NCI-H2196 treated with DMSO at 0.1 percent for 48 hours (cell line): ENCODE results near the gene DSTN.

Experiments used
- DNase-seq: peaks from one replicate; lab custom pipeline; 2025; ENCODE audit not compliant: unreplicated experiment; lab: John Stamatoyannopoulos, UW

Gene DSTN

GRCh38 chr20:17622851-17623508 lies 53.1 kb downstream of the DSTN start:
- no peak for DNase-seq

GRCh38 chr20:17624070-17624469 lies 54.2 kb downstream of the DSTN start:
- no peak for DNase-seq

DNA sequence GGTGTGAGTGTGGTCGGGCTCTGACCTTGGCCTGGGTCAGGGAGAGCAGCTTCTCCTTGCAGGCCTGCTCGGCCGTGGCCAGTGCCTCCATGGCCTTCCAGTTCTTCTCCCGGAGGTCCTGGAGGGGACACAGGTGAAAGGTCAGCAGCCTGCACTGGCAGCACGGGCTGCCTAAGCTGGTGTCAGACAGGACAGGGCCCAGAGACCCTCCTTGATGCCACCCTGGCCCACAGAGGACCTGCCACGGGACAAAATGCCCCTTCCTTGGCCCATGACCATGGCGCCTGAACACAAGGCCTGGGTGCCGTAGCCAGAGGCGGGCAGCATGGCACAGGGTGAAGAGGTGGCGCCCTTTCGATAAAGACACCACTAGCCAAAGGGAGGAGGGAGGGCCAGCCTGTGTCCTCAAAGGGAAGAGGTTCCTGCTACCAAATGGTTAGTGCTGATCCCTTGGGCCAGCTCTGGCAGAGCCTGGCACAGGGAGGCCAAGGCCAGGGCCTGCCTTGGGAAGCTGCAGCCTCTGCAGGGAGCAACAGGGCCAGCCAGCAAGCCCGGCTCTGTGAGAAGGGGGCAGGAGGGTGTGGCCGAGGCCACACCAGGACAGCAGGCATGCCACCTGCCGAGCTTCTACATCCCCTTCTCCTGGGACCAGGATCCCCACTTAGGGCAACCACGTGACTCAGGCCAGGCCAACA lies 54.8 kb downstream of the DSTN start:
- DNase-seq, result no peak

DNA sequence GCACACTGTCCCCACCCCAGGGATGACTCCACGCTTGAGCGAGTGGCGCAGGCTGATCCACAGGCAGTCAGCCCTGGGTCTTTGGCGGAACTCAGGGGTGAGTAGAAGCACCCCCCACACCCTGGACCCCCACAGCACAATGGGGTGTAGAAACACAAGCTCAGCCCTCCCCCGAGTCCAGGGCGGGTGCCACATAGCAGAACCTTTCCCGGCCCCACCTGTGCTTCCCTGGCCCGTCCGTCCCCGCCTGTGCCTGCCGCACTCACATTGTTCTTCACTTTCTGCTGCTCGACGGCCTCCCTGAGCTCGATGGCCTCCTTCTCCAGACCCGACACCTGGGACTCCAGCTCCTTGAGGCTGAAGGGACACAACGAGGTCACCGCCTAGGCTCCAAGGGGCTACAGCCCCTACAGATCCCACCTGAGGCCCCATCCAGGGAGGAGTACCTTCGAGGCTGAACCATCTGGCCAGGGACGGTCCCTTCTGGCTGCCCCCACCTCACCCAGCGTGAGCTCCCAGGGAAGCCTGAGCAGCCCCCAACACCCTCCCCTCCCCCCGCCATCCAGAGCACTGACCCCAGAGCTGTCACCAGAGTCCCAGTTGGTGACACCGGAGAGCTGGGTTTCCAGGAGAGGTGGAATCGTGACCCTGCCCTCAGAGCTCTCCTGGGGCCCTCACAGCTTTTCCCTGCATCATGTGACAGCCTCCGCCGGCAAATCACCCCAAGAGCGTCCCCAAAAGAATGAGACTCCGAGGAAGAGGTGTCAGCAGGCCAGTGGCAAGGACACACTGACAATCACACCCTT lies 55.6 kb downstream of the DSTN start:
- DNase-seq, result no peak

DNA sequence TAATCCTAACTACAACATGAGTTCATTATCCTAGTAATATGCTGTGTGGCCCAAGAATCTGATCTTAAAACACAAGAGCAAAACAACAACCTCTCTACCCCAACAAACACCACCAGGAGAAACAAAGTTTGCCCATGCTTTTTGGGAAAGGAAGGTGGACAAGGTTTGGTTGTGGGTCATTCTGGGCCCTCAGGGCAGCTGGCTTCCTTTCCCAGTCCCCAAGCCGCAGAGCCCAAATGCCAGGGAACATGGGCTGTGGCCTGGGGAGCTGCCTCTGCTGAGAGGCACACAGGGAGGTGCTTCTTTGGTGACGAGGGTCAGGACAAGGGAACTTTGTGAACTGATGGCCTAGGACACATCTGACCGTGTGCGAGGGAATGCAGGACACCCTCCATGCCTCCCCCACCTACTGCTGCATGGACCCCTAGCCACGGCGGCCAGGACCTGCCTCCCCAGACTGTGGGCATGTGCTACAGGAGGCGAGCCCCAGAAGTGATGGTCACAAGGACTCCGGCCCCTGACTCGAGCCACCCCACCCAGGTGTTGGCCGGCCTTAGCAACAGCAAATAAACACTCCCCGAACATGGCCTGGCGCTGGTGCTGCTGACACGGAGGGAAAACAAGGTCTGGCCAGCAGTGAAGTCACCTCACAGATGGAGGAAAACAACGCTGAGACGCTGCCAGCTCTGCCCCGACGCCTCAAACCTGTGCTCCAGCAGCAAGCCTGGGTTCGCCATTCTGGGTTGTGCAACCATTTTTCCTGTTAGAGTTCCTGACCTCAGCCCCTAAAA lies 56.5 kb downstream of the DSTN start:
- no peak for DNase-seq

DNA sequence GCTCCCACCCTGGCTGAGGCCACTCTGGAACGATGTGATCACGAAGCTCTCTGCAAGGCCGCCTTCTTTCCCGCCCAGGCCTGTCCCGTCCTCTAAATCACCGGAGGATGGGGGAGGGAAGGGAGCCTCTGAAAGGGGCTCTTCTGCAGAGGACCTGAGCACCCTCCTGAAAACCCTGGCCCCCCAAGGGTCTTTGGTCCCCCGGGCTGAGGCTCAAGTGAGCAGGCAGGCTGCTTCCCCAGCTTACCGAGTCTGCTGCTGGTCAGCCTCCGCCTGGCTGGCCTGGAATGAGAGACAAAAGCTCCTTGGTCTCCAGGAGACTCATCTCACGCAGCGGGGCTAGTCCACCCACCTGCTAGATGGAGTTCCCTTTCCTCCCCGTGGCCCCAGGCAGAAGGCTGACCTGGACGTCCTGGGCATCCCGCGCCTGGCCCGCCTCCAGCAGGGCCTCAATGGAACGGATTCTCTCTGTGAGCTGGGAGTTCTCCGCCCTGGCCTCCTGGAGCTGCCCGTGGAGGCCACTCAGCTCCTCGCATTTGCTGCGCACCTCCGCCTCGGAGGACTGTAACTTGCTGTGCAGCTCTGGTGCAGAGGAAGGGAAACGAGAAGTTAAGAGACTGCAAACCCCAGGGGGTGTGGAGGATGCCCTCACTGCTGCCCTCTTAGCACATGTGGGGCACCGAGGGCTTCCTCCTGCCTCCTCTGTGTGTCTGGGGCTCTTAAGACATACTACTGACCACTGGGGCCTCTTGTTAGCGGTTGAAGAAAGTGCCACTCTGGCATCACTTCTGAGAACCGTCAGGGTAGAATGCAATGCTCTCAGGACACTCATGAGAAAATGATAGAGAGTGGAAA lies 57.5 kb downstream of the DSTN start:
- DNase-seq, result no peak

GRCh38 chr20:17628101-17628841 lies 58.4 kb downstream of the DSTN start:
- no peak for DNase-seq

DNA sequence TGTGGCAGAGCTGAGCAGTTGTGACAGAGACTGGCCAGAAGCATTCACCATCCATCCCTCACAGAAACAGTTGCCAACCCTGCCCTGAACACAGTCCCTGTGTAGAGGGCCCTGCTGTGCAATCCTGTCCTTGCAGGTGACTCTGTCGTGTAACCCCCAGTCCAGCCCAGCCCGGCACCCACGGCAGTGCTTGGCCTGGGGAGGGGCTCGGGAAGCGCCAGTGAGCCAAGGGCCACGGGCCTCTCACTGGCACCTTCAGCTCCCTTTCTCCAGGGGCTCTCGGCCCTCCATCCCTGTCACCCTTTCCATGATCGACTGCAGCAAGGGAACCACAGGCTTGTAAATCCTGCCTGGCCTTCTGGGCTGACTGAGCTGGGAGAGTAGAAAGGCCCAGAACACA lies 59.1 kb downstream of the DSTN start:
- no peak for DNase-seq

DNA sequence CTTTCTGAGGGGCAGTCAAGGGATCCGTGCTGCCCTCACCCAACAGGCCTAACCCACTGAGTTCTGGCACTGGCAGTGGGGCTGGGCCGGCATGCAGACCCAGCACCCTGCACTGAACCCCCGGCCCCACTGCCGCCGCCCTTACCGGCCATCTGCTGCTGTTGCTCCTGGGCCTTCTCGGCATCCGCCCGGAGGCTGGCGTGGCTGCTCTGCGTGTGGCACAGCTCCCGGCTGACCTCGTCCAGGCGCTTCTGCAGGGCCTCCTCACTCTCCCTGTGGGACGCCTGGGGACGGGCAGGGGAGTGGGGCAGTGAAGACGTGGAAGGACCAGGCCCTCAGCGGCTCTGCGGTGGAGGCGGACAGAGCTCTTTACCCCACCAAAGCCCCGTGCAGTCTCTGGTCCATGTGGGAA lies 59.8 kb downstream of the DSTN start:
- DNase-seq, result no peak

DNA sequence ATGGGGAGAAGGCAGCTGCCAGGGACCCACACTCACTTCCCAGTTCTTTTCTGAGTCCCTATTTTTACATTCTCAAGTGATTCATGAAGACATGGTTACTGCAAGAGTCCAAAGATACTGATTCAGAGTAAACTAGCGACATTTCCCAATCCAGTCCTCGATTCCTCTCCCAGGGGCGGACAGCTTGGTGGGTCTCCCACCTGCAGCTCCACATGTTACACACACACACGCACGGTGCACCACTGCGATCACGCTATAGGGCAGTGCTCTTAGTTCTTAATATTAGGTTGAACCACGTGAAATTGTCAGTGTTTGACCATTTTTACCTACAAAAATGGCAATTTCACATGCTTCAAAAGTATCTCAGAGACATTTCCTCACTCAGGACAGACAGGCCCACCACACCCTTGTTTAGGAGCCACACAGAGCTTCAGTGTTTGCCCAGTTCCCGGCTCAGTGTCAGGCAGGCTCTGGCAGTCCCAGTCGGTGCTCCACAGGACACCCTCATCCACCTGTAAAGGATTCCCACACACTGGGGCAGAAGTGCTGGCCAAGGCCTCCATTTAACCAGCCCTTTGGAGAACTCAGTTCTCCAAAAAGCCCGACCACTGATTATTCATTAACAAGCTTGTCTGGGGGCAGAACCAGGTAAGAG lies 60.4 kb downstream of the DSTN start:
- no peak for DNase-seq

- DNase-seq, result no peak
Observed at GRCh38 chr20:17630806-17631195, 60.9 kb downstream of the DSTN start.

GRCh38 chr20:17631576-17632319 lies 61.9 kb downstream of the DSTN start:
- DNase-seq, result no peak

DNA sequence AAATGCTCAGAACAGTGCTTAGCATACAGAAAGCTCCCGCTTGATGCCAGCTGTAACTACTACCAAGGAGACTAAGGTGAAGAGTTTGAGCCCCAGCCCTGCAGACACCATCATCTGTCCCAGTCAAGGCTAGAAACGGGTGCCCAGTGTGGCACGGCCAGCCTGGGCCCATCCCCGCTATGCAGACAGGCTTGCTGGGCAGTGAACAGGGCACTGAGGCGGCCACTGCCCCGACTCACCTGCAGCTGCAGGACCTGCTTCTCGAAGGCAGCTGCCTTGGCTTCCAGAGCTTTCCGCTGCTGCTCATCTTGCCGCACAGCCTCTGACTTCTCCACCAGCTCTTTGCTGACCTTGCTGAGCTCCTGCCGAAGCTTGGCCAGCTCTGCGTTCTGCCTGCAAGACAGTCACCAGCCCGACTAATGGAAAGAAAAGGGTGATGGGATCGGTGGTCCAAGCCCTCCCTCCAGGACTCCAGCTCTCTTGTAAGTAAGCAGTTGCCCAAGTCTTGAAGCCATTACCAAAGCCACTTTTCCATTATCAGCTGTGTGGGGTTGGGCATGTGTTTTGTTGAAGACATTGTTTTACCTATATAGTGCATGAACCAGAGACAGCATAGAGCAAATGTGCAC lies 63.5 kb downstream of the DSTN start:
- DNase-seq, result no peak

DNA sequence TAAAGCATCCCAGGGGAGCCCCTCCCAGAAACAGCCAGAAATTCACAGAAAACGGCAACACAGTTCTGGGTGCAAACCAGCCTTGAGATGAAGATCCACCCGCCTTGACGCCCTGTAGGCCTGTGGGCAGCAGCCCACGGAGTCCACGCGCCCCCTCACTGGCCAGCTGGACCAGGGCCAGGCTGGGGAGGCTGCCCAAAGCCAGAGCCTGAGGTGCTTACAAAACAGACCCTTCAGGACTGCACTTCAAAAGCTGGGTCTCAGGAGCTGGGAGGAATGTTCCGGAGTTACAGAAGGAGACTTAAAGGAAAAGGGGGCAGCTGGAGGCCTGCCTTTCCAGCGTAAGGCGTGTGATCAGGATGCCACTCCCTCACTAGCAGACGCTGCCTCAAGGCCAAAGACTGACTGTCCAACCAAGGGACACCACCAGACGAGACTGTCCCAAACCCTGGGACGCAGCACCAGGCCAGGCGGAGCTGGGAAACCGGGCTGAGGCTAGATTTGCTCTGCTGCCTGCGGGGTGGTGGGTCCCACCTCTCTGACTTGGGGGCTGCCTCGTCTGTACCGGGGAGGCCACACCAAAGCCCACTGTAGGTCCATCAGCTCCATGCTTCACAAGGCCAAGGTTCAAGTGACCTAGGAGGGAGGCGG lies 64.1 kb downstream of the DSTN start:
- no peak for DNase-seq

DNA sequence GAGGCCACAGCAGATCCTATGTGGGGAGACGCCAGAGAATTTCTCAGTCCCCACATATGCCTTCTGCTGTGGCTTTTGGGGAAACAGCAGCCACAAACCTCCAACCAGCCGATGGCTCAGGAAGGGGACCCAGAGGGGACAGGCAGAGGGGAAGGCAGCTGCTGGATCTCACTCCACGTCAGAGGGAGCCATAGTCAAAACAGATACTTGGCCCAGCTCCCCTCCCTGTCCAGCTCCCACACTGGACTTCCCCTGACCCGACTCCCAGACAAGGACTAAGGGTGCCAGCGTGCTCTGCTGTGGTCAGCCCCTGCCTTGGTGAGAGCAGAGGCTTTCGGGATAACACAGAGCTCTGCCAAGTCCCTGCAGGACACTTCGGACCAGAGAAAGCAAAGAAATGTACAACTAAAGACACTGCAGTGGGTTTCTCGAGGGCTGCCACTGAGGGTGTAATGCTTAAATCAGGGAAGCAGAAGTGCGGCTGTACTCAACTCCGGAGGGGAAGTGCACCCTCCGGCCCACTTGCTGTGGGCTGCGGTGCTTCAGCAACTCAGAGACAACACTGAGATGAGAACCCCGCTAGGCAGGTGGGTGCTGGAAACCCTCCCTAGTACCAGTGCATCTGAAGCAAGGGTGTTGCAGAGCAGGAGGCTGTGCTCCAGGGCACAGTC lies 64.9 kb downstream of the DSTN start:
- no peak for DNase-seq

DNA sequence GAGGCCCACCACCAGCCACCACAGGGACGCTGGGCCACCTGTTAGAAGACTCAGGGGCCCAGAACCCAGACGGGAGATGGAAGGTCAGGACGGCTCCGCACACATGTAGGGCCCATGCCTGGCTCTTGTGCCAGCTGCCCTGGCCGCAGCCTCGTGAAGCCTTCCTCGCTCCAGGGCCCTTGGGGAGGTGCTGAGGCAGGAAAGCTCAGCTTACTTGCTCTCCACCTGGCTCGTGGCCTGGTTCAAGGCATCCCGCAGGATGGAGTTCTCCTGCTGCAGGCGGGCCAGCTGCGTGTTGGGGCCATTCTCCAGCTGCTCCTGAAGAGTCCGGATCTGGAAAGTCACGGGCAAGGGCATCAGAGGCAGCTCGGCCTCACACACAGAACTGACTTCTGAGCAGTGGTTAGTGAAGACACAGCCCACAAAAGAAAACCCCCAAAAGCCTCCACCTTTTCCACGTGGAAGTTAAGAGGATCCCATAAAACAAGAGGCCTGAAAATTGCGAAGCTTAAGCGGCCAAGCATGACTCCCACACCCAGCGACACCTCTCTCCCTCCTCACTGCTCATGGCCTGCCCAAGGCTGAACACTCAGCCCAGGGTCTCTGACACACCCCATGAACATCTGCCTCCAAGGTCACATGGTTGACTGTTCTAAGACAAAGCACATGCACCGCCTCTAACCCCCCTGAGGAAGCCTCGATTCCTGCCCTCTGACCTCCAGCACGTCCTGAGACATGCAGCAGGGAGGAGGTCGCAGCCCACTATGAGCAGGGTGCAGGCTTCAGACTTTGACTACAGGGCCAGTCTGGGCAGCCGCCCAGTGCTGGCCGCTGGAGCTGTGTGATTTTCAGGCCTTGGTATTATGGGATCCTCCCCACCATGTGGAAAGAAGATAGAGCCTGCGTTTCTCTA lies 65.7 kb downstream of the DSTN start:
- DNase-seq, result no peak
